HepG2 (cell line): ENCODE data around the gene EFCAB13. TPM values are rescaled to one million over a fixed set of nuclear protein-coding genes. Genes with fewer than 3 reads are reported as not detected.
A peak's percentile ranks its signal among the peaks of the same experiment; 100 is the strongest.

Experiments
- ATAC-seq: fragments of 200-7000 bp; cut with Tn5 transposase; 3 replicates; pipeline ENCODE4 v1.9.1; 2020; ENCODE audit warnings: mild to moderate bottlenecking, moderate library complexity
- BruUV-seq: library from RNA; stranded (reverse); fragments of 400-500 nt; replicated peaks from 2 replicates; lab custom pipeline; 2021; lab: Mats Ljungman, UMichigan
- CTCF ChIA-PET: fragments of 300-600 bp; formaldehyde crosslinking; extraction: SDS; loops from one replicate; lab custom pipeline; 2021; ENCODE audit warnings: low total read pairs, inconsistent platforms, low intra/inter-chr PET ratio; lab: Yijun Ruan, JAX
- POLR2A ChIA-PET: fragments of 350-600 bp; sonication (Branson Sonifier 250); formaldehyde crosslinking; loops from one replicate; lab custom pipeline; 2020; ENCODE audit warnings: antibody characterized with exemption, inconsistent platforms; lab: Yijun Ruan, JAX
- DNase-seq: peaks from one replicate; pipeline ENCODE4 v3.0.0-alpha.2; 2015; ENCODE audit warnings: low spot score
- FAIRE-seq: peaks from 3 replicates; lab custom pipeline; 2011; peaks lifted over from hg19 to GRCh38; lab: Jason Lieb, UNC
- H2AFZ ChIP-seq: one replicate; pipeline ENCODE4 v1.6.1; 2011; ENCODE audit warnings: low read length, inconsistent platforms
- H3K27ac ChIP-seq: fragments of 300-600 bp; 3 replicates; pipeline ENCODE4 v1.8.0; 2011; ENCODE audit warnings: mixed run types, mild to moderate bottlenecking, mixed read lengths, low read length, inconsistent platforms; ENCODE audit not compliant: insufficient read depth; ENCODE audit errors: extremely low read length
- H3K27me3 ChIP-seq, 2 experiments: fragments of 200-600 bp in 1 of 2; 2 replicates in 1 of 2; 3 replicates in 1 of 2; pipeline versions ENCODE4 v1.6.0 to v1.8.0; 2011; ENCODE audit warnings: low read length in 2 of 2, mild to moderate bottlenecking in 2 of 2, moderate library complexity in 2 of 2, inconsistent platforms in 1 of 2; ENCODE audit not compliant: insufficient read depth in 2 of 2, control insufficient read depth in 1 of 2
- H3K36me3 ChIP-seq, 2 experiments: fragments of 200-600 bp in 1 of 2; replicated peaks in 1 of 2; 2 replicates in 1 of 2; 3 replicates in 1 of 2; pipeline versions ENCODE4 v1.5.1 to v1.8.0; 2011; ENCODE audit warnings: low read length in 2 of 2, inconsistent platforms in 1 of 2; ENCODE audit not compliant: insufficient read depth in 2 of 2, control insufficient read depth in 1 of 2
- H3K4me1 ChIP-seq: 2 replicates; pipeline ENCODE4 v1.5.1; 2012; ENCODE audit warnings: low read length, inconsistent platforms; ENCODE audit not compliant: insufficient read depth
- H3K4me2 ChIP-seq: 2 replicates; pipeline ENCODE4 v1.6.0; 2011; ENCODE audit warnings: low read depth, low read length, inconsistent platforms
- H3K4me3 ChIP-seq, 3 experiments: fragments of 200-600 bp in 1 of 3; sonication (generic), shearing (Covaris generic) in 1 of 3; replicated peaks in 1 of 3; 2 replicates each; pipeline ENCODE4 v1.5.1; 2011 to 2016; ENCODE audit warnings: low read length in 3 of 3, inconsistent platforms in 2 of 3, low read depth in 2 of 3, mild to moderate bottlenecking in 2 of 3, control low read depth in 1 of 3, mixed read lengths in 1 of 3; ENCODE audit not compliant: insufficient read depth in 1 of 3
- H3K79me2 ChIP-seq: one replicate; pipeline ENCODE4 v1.6.1; 2011; ENCODE audit warnings: low read length, inconsistent platforms; ENCODE audit not compliant: insufficient read depth
- H3K9ac ChIP-seq: 2 replicates; pipeline ENCODE4 v1.6.0; 2011; ENCODE audit warnings: mild to moderate bottlenecking, low read depth, low read length, inconsistent platforms; ENCODE audit not compliant: insufficient read depth
- H3K9me3 ChIP-seq: 2 replicates; pipeline ENCODE4 v1.5.1; 2012; ENCODE audit warnings: mild to moderate bottlenecking, low read length
- H4K20me1 ChIP-seq: 2 replicates; pipeline ENCODE4 v1.6.0; 2011; ENCODE audit warnings: inconsistent platforms, mild to moderate bottlenecking, low read length, moderate library complexity; ENCODE audit not compliant: insufficient read depth
- HDAC2 ChIP-seq: sonication (generic); formaldehyde crosslinking; IDR thresholded peaks from 2 replicates; pipeline ENCODE4 v1.4.0; 2020; ENCODE audit warnings: missing genetic modification reagents
- HNF1B ChIP-seq: sonication (generic); formaldehyde crosslinking; IDR thresholded peaks from 2 replicates; pipeline ENCODE4 v1.5.1; 2020; ENCODE audit warnings: mild to moderate bottlenecking, moderate library complexity, missing genetic modification reagents
- MED13 ChIP-seq: sonication (generic); formaldehyde crosslinking; IDR thresholded peaks from 2 replicates; pipeline ENCODE4 v1.5.0; 2020; ENCODE audit warnings: missing genetic modification reagents
- NFYB ChIP-seq: sonication (generic); formaldehyde crosslinking; IDR thresholded peaks from 2 replicates; pipeline ENCODE4 v1.4.0; 2020; ENCODE audit warnings: missing genetic modification reagents
- PCBP1 ChIP-seq: fragments of 200-400 bp; formaldehyde crosslinking; IDR thresholded peaks from 2 replicates; pipeline ENCODE4 v1.6.1; 2017; ENCODE audit warnings: mild to moderate bottlenecking, low read depth, low read length, borderline replicate concordance
- REST ChIP-seq, 2 experiments: IDR thresholded peaks; 2 replicates each; pipeline ENCODE4 v1.6.1; 2011 to 2012; ENCODE audit warnings: low read length in 2 of 2, borderline replicate concordance in 1 of 2, low read depth in 1 of 2, mild to moderate bottlenecking in 1 of 2, moderate library complexity in 1 of 2
- RXRB ChIP-seq: IDR thresholded peaks from 2 replicates; pipeline ENCODE4 v1.6.1; 2016; ENCODE audit warnings: borderline replicate concordance, missing genetic modification reagents, missing compliant biosample characterization
- TFDP1 ChIP-seq: IDR thresholded peaks from 2 replicates; pipeline ENCODE4 v1.6.1; 2016; ENCODE audit warnings: missing compliant biosample characterization, missing genetic modification reagents, borderline replicate concordance
- ZEB1 ChIP-seq: IDR thresholded peaks from 2 replicates; pipeline ENCODE4 v1.6.1; 2012; ENCODE audit warnings: mild to moderate bottlenecking, low read depth, inconsistent platforms; ENCODE audit not compliant: insufficient replicate concordance
- ZNF672 ChIP-seq: sonication (generic); formaldehyde crosslinking; IDR thresholded peaks from 2 replicates; pipeline ENCODE4 v1.8.1; 2022; ENCODE audit warnings: missing genetic modification reagents
- WGBS: methylation state at CpG from one replicate; pipeline ENCODE4 v1.1.6; 2017; ENCODE audit warnings: low lambda C conversion rate; 5-methylcytosine and 5-hydroxymethylcytosine counted together
- in situ Hi-C: cut with HindIII; loops from 2 replicates; pipeline ENCODE4 v1.10.0; 2017; ENCODE audit warnings: low pct_unique_long_range_greater_than_20kb; ENCODE audit not compliant: extremely low pct_ligation_motif_present
- intact Hi-C: fragments of 100-400 bp; cut with micrococcal nuclease; formaldehyde crosslinking; loops from one replicate; pipeline ENCODE4 v1.10.0; 2022; ENCODE audit not compliant: unreplicated experiment
- polyA plus RNA-seq, 8 experiments: library from polyadenylated mRNA; depleted of rRNA in 3 of 8; stranded (reverse) in 7 of 8; unstranded in 1 of 8; fragments of >200 nt; fragmentation: Illumina TruSeq in 4 of 8; extraction: Trizol in 4 of 8; gene quantifications; 2 replicates each; pipeline versions ENCODE4 v1.2.1 to v1.2.3, GENCODE V29; 2011 to 2016; ENCODE audit warnings: low read depth in 4 of 8, missing spikeins in 1 of 8, mixed read lengths in 1 of 8; ENCODE audit not compliant: insufficient read depth in 1 of 8
- total RNA-seq, 5 experiments: library from RNA; depleted of rRNA; stranded (reverse); fragments of >200 nt; fragmentation: Illumina TruSeq; extraction: Trizol; gene quantifications; 2 replicates each; pipeline ENCODE4 v1.2.3, GENCODE V29; 2016; ENCODE audit warnings: low read depth in 1 of 5
- TF ChIP-seq, protein P1 (sequence below): sonication (generic); formaldehyde crosslinking; IDR thresholded peaks from 2 replicates; pipeline ENCODE4 v1.8.1; 2022; ENCODE audit warnings: low read depth, mild to moderate bottlenecking, missing genetic modification reagents
- TF ChIP-seq, protein P2 (sequence below): IDR thresholded peaks from 2 replicates; pipeline ENCODE4 v1.6.1; 2016; ENCODE audit warnings: control low read depth

EFCAB13 gene
- total and polyA plus RNA-seq, 2 of the 13 experiments (the other 11 are each of a cell fraction or from before 2014, with no cell fraction given): 0.22 to 0.71 TPM

DNA sequence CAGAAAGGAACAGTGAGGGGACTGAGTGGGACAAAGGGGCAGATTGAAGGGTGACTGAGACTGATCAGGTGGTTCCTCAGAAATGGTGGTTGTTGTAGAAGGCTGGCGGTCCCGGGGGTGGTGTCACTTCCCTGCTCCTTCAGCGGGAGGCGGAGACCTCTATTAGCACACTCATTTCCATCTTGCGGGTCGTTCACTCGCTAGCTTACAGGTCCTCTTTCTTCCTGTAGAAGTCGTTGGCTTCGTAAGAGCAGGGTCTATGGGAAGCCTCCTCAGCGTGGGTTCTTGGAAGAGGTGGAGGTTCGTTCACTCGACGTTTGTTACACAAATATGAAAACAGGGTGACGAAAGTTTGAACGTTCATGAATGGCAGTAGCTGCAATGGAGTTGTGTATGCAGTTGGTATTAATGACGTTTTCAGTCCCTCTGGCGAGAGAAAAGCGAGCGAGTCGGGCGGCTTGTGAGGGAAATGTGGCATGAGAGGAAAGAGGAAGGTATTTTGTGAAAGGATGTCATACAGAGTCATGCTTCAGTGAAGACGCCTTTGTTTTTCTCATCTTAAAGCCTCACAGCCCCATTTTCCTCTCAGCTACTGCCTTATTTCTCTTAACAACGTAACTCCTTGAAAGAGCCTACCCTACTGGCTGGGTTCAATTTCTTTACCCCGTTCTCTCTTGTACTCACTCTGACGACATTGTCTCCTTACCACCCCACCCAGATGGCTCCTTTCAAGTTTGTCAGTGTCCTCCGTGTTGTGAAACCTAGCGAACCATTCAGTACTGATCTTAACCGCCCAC, 667 bp downstream of the EFCAB13 start:
- in situ Hi-C loops: no loop called here
- H3K79me2 ChIP-seq: no peaks in the 10 kb centered on the region
- ChIA-PET CTCF (no interaction called here), POLR2A (interaction anchor here (0.7 to 2.5 kb wide), 6 partner anchors 14 to 382 kb away, joined by 3 to 8 read pairs (median 4); partner anchors contain the start of genes CDC27 and KPNB1)
- H3K27ac ChIP-seq: no peak overlapping the region
- no peaks in the 10 kb centered on the region for H4K20me1 ChIP-seq
- no peaks in the 10 kb centered on the region for H3K27me3 ChIP-seq
- H3K9me3 ChIP-seq: peaks cover 6% of the 10 kb centered on the region; the same call in 1 of the 2 replicates
- H2AFZ ChIP-seq: peak overlapping the region; percentile 89
- peak overlapping the region; percentile 97 for H3K4me2 ChIP-seq
- peaks cover 22% of the 10 kb centered on the region for H3K4me1 ChIP-seq
- DNase-seq (no peak), ATAC-seq (no peak), FAIRE-seq (no peak)
- peak overlapping the region; percentile 60 for H3K9ac ChIP-seq
- WGBS: 63% methylated on average over 28 of the region's 28 CpGs
- no peaks in the 10 kb centered on the region for H3K36me3 ChIP-seq
- H3K4me3 ChIP-seq: peak overlapping the region; percentile 55 to 74 (median 64); a peak in 5 of 6 replicates
- intact Hi-C loops: no loop called here
- TSS peak; percentile 62 for BruUV-seq
- no peak for TF ChIP-seq ZNF672 (CRISPR knock-in tag)
- no peak for TF ChIP-seq REST (IDR thresholded peaks at IDR 0.05; ENCODE audit: borderline replicate concordance in 1 of 2, low read depth in 1 of 2, low read length in 2 of 2)
- no peak for TF ChIP-seq RXRB (CRISPR knock-in tag)
- TF ChIP-seq HNF1B: no peak
- TF ChIP-seq, protein P1, sequence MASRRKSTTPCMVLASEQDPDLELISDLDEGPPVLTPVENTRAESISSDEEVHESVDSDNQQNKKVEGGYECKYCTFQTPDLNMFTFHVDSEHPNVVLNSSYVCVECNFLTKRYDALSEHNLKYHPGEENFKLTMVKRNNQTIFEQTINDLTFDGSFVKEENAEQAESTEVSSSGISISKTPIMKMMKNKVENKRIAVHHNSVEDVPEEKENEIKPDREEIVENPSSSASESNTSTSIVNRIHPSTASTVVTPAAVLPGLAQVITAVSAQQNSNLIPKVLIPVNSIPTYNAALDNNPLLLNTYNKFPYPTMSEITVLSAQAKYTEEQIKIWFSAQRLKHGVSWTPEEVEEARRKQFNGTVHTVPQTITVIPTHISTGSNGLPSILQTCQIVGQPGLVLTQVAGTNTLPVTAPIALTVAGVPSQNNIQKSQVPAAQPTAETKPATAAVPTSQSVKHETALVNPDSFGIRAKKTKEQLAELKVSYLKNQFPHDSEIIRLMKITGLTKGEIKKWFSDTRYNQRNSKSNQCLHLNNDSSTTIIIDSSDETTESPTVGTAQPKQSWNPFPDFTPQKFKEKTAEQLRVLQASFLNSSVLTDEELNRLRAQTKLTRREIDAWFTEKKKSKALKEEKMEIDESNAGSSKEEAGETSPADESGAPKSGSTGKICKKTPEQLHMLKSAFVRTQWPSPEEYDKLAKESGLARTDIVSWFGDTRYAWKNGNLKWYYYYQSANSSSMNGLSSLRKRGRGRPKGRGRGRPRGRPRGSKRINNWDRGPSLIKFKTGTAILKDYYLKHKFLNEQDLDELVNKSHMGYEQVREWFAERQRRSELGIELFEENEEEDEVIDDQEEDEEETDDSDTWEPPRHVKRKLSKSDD: no peak
- TF ChIP-seq TFDP1 (CRISPR knock-in tag): no peak
- no peak for TF ChIP-seq MED13 (CRISPR knock-in tag)
- no peak for TF ChIP-seq NFYB
- TF ChIP-seq ZEB1: no peak
- TF ChIP-seq, protein P2, sequence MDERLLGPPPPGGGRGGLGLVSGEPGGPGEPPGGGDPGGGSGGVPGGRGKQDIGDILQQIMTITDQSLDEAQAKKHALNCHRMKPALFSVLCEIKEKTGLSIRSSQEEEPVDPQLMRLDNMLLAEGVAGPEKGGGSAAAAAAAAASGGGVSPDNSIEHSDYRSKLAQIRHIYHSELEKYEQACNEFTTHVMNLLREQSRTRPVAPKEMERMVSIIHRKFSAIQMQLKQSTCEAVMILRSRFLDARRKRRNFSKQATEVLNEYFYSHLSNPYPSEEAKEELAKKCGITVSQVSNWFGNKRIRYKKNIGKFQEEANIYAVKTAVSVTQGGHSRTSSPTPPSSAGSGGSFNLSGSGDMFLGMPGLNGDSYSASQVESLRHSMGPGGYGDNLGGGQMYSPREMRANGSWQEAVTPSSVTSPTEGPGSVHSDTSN: 0 out of 2 replicates have a peak, but pooled peaks have one; percentile 10
- no peak for TF ChIP-seq HDAC2 (CRISPR knock-in tag)
- TF ChIP-seq PCBP1: 0 out of 2 replicates have a peak, but pooled peaks have one; percentile 10
